Fibroblast of the aortic adventitia (primary cell): ENCODE measurements around the gene PITRM1. TPM values are rescaled to one million over a fixed set of nuclear protein-coding genes. Genes with fewer than 3 reads are reported as not detected.

Experiments used
- DNase-seq: peaks from one replicate; pipeline ENCODE4 v3.0.0-alpha.2; 2010; ENCODE audit warnings: low read depth
- H3K4me3 ChIP-seq: 2 replicates; pipeline ENCODE4 v1.5.1; 2011; ENCODE audit warnings: low read depth, mild to moderate bottlenecking, control low read depth, low read length, moderate library complexity
- CTCF ChIP-seq: IDR thresholded peaks from 2 replicates; pipeline ENCODE4 v1.5.1; 2011; ENCODE audit warnings: mild to moderate bottlenecking, low read length, control low read depth, inconsistent platforms; ENCODE audit not compliant: insufficient read depth
- total RNA-seq: library from RNA; depleted of rRNA; stranded (reverse); fragments of >200 nt; gene quantifications from 2 replicates; pipeline ENCODE4 v1.2.3, GENCODE V29; 2012; ENCODE audit warnings: low replicate concordance

The PITRM1 gene
- total RNA-seq, 1 donor: 110 TPM

DNA sequence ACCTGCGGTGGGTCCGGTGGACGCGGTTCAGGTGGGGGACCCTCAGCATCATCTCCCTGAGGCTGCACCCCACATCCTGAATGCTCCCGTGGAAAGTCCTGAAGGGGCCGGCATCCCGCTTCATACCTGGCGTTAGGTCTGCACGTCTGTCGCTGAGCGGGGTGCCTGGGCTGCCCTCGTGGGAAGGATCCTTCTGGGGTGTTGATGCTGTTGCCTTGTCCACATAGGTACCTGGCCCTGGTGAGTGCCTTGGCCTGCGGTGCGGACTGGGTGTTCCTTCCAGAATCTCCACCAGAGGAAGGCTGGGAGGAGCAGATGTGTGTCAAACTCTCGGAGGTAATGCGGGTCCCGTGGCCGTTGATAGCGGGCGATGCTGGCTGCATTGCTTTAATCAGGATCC, 67.4 kb downstream of the PITRM1 start:
- no peak overlapping the region for H3K4me3 ChIP-seq
- no peak for DNase-seq
- TF ChIP-seq CTCF: no peak

GRCh38 chr10:3104251-3104918, 68.2 kb downstream of the PITRM1 start:
- no peak for DNase-seq
- no peak for TF ChIP-seq CTCF

GRCh38 chr10:3103646-3104045, 68.9 kb downstream of the PITRM1 start:
- no peak overlapping the region for H3K4me3 ChIP-seq
- no peak for TF ChIP-seq CTCF
- no peak for DNase-seq

More at GRCh38 chr10:3104251-3104918, 68.2 kb downstream of the PITRM1 start:
- no peak overlapping the region for H3K4me3 ChIP-seq

DNA sequence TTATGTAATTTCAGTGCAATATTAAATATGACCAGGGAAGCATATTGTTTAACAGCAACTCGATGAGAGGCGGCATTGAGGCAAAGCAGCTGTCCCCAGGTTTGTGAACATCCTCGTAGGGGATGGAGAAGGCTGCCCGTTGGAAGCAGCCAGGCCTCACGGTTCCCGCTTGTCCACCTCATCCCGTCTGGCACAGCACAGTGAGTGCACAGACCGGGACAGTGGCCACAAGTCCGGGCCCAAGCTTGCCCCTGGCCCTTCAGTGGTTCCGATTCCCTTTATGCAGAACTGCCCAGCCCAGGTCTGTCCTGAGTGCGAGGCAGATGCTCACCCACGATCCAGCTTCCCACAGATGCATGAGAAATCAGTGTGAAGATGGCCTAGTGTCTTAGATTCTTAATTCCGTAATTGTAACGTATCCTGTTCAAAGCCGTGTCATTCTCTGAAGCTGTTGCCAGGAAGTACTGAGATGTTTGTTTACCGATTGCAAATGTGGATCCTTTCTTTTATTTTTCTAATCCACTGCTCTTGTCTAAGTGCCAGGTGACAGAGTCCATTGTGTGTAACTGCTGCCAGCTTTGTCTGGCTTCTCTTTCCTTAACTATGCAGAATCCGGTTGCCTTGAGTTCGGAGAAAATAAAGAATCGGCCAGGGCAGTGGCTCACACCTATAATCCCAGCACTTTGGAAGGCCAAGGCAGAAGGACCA, 69.7 kb downstream of the PITRM1 start:
- peak; percentile 87 for DNase-seq
- no peak for TF ChIP-seq CTCF
- H3K4me3 ChIP-seq: no peak overlapping the region

- no peak for DNase-seq
- no peak overlapping the region for H3K4me3 ChIP-seq
- TF ChIP-seq CTCF: no peak
Measured at GRCh38 chr10:3100856-3101640, 71.5 kb downstream of the PITRM1 start.

GRCh38 chr10:3100093-3100792, 72.3 kb downstream of the PITRM1 start:
- no peak for TF ChIP-seq CTCF
- no peak overlapping the region for H3K4me3 ChIP-seq
- DNase-seq: no peak
